Measurements from ENCODE around the gene ZNF200. TPM values are rescaled to one million over a fixed set of nuclear protein-coding genes. Genes with fewer than 3 reads are reported as not detected.

ZNF200 gene
- total and polyA plus RNA-seq, 2 of the 13 experiments (the other 11 are each of a cell fraction or from before 2014, with no cell fraction given), result 3.5 to 16.5 TPM

GRCh38 chr16:3183445-3184139 is 51.4 kb downstream of the ZNF200 start:
- CTCF ChIA-PET (ENCODE audit: low intra/inter-chr PET ratio, low total read pairs), result no interaction called here
- peak overlapping the region; percentile 96 for H3K4me2 ChIP-seq (ENCODE audit: low read depth, low read length)

More at GRCh38 chr16:3183445-3184139, 51.4 kb downstream of the ZNF200 start:
- Histone ChIP-seq H3K79me2 (ENCODE audit: insufficient read depth, low read length) (no peaks in the 10 kb centered on the region), H3K27me3 (ENCODE audit: control insufficient read depth in 1 of 2, insufficient read depth in 2 of 2, low read length in 2 of 2) (no peaks in the 10 kb centered on the region; a peak in 2 of 5 replicates), H3K4me3 (replicated peaks in 1 of 3; ENCODE audit: insufficient read depth in 1 of 3, low read depth in 2 of 3, low read length in 3 of 3) (peak overlapping the region; percentile 64 to 83 (median 72); a peak in 5 of 6 replicates), H3K9me3 (ENCODE audit: low read length) (no peaks in the 10 kb centered on the region), H4K20me1 (ENCODE audit: insufficient read depth, low read length) (no peaks in the 10 kb centered on the region), H3K9ac (ENCODE audit: insufficient read depth, low read depth, low read length) (peak overlapping the region; percentile 41; the same call in 1 of the 2 replicates), H2AFZ (ENCODE audit: low read length) (no peak overlapping the region), H3K27ac (ENCODE audit: extremely low read length, insufficient read depth, low read length) (no peak overlapping the region), H3K4me1 (ENCODE audit: insufficient read depth, low read length) (peaks cover 62% of the 10 kb centered on the region), H3K36me3 (replicated peaks in 1 of 2; ENCODE audit: control insufficient read depth in 1 of 2, insufficient read depth in 2 of 2, low read length in 2 of 2) (no peaks in the 10 kb centered on the region)
- POLR2A ChIA-PET, result interaction anchor here (1.0 to 1.8 kb wide), 8 partner anchors 8 to 81 kb away, joined by 3 to 20 read pairs (median 5); partner anchors contain the start of gene ZNF213
- 44% methylated on average over 29 of the region's 42 CpGs for WGBS (ENCODE audit: low lambda C conversion rate)
- BruUV-seq (replicated peaks), result no TSS peak
- in situ Hi-C loops (cut with HindIII; ENCODE audit: extremely low pct_ligation_motif_present, low pct_unique_long_range_greater_than_20kb), result no loop called here
- FAIRE-seq (no peak), ATAC-seq (no peak), DNase-seq (ENCODE audit: low spot score) (no peak)
- TF ChIP-seq ZNF446 (CRISPR knock-in tag; IDR thresholded peaks at IDR 0.05) (peak; percentile 18; the same call in 1 of the 2 replicates), ZNF317 (CRISPR knock-in tag; IDR thresholded peaks at IDR 0.05) (0 out of 2 replicates have a peak, but pooled peaks have one; percentile 6), RCOR2 (CRISPR knock-in tag; IDR thresholded peaks at IDR 0.05) (no peak), ZNF816 (CRISPR knock-in tag; IDR thresholded peaks at IDR 0.05; ENCODE audit: borderline replicate concordance) (0 out of 2 replicates have a peak, but pooled peaks have one; percentile 23), MXD3 (CRISPR knock-in tag; IDR thresholded peaks at IDR 0.05) (0 out of 2 replicates have a peak, but pooled peaks have one; percentile 32), ZNF616 (CRISPR knock-in tag; IDR thresholded peaks at IDR 0.05; ENCODE audit: low read depth) (no peak), HNRNPL (IDR thresholded peaks at IDR 0.05; ENCODE audit: low read depth, low read length) (no peak), SYNCRIP (IDR thresholded peaks at IDR 0.05; ENCODE audit: insufficient read depth, low read depth, low read length) (no peak), IRF9 (CRISPR knock-in tag; IDR thresholded peaks at IDR 0.05; ENCODE audit: borderline replicate concordance) (0 out of 2 replicates have a peak, but pooled peaks have one; percentile 27), HNF1B (CRISPR knock-in tag; IDR thresholded peaks at IDR 0.05) (0 out of 2 replicates have a peak, but pooled peaks have one; percentile 5), TAF1 (CRISPR knock-in tag; IDR thresholded peaks at IDR 0.05) (0 out of 2 replicates have a peak, but pooled peaks have one; percentile 11), MAZ (IDR thresholded peaks at IDR 0.05; ENCODE audit: borderline replicate concordance, low read depth, low read length) (0 out of 2 replicates have a peak, but pooled peaks have one; percentile 17), MAZ (CRISPR knock-in tag; IDR thresholded peaks at IDR 0.05; ENCODE audit: low read depth) (no peak), KAT7 (CRISPR knock-in tag; IDR thresholded peaks at IDR 0.05; ENCODE audit: borderline replicate concordance) (no peak)
- intact Hi-C loops (cut with micrococcal nuclease; ENCODE audit: unreplicated experiment), result no loop called here

Data from HepG2 (cell line).